ENCODE measurements around the gene MMP20. TPM values are rescaled to one million over a fixed set of nuclear protein-coding genes. Genes with fewer than 3 reads are reported as not detected.
A peak's percentile ranks its signal among the peaks of the same experiment; 100 is the strongest.

The MMP20 gene
- total RNA-seq, 2 donors from 2014 or later: not detected

DNA sequence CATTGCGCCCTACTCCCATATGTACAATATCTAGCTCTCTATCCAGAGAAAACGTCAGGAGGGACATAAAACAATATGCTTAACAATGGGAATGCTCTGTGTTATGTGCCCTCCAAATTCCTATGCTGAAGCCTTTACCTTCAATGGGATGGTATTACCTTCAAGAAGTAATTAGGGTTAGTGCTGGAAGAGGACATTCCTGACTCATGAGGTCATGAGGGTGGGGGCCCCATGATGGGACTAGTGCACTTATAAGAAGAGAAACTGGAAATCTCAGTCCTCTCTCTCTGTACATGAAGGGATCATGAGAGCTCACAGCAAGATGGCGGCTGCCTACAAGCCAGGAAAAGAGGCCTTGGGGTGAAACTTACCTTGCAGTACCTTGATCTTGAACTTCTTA is 20.3 kb downstream of the MMP20 start:
- H3K4me1 Mint-ChIP-seq: peaks cover 24% of the 10 kb centered on the region
- no peak for DNase-seq
- peak overlapping the region; percentile 37 for H3K4me3 ChIP-seq (ENCODE audit: low read length)
- H3K9ac ChIP-seq (ENCODE audit: extremely low read depth, low read length, poor library complexity, severe bottlenecking): no peak overlapping the region
- H3K27me3 ChIP-seq (ENCODE audit: control insufficient read depth, insufficient read depth, low read length, poor library complexity, severe bottlenecking): no peaks in the 10 kb centered on the region
- H3K27ac Mint-ChIP-seq: peak overlapping the region; percentile 65
- no peaks in the 10 kb centered on the region for H3K36me3 Mint-ChIP-seq (ENCODE audit: low read depth)
- no peak overlapping the region for H3K4me3 Mint-ChIP-seq
- WGBS, 2 experiments (ENCODE audit: insufficient coverage in 1 of 2, insufficient read length in 1 of 2): 84 to 86% methylated on average over 2 to 3 of the region's 3 CpGs
- H3K36me3 ChIP-seq (ENCODE audit: control insufficient read depth, insufficient read depth, low read length): no peaks in the 10 kb centered on the region
- peaks cover 10% of the 10 kb centered on the region for H3K4me1 ChIP-seq (ENCODE audit: control insufficient read depth, insufficient read depth, low read length)
- H3K9me3 Mint-ChIP-seq: peaks cover 3% of the 10 kb centered on the region
- no peaks in the 10 kb centered on the region for H3K9me3 ChIP-seq (ENCODE audit: control insufficient read depth, low read length)
- H3K27me3 Mint-ChIP-seq (ENCODE audit: insufficient read depth): no peaks in the 10 kb centered on the region
- H3K27ac ChIP-seq (ENCODE audit: low read depth, low read length): no peak overlapping the region
- TF ChIP-seq, protein P1, sequence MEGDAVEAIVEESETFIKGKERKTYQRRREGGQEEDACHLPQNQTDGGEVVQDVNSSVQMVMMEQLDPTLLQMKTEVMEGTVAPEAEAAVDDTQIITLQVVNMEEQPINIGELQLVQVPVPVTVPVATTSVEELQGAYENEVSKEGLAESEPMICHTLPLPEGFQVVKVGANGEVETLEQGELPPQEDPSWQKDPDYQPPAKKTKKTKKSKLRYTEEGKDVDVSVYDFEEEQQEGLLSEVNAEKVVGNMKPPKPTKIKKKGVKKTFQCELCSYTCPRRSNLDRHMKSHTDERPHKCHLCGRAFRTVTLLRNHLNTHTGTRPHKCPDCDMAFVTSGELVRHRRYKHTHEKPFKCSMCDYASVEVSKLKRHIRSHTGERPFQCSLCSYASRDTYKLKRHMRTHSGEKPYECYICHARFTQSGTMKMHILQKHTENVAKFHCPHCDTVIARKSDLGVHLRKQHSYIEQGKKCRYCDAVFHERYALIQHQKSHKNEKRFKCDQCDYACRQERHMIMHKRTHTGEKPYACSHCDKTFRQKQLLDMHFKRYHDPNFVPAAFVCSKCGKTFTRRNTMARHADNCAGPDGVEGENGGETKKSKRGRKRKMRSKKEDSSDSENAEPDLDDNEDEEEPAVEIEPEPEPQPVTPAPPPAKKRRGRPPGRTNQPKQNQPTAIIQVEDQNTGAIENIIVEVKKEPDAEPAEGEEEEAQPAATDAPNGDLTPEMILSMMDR (conservative IDR thresholded peaks at IDR 0.05): no peak

DNA sequence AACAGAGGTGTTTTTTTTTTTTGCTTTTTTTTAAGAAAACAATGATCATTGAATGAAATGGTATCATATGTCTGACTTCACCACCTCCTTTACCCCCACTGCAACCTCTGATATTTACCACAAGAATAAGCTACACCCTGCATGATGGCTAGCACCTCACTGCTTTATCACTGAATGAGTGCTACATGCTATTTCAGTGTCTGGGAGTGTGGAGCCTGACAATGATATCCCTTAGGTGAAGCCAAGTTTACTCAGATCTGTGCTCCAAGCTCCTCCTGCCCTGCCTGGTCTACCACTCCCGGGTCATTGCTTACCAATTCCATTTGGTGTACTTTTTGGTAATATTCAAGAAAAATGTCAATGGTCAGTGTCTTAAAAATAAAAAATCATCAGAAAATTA is 21.1 kb downstream of the MMP20 start:
- TF ChIP-seq, protein P1 (conservative IDR thresholded peaks at IDR 0.05): no peak
- Histone ChIP-seq H3K4me1 (ENCODE audit: control insufficient read depth, insufficient read depth, low read length) (peaks cover 10% of the 10 kb centered on the region), H3K9ac (ENCODE audit: extremely low read depth, low read length, poor library complexity, severe bottlenecking) (peak overlapping the region; percentile 12), H3K27ac (ENCODE audit: low read depth, low read length) (no peak overlapping the region), H3K36me3 (ENCODE audit: control insufficient read depth, insufficient read depth, low read length) (no peaks in the 10 kb centered on the region), H3K9me3 (ENCODE audit: control insufficient read depth, low read length) (no peaks in the 10 kb centered on the region), H3K4me3 (ENCODE audit: low read length) (no peak overlapping the region), H3K27me3 (ENCODE audit: control insufficient read depth, insufficient read depth, low read length, poor library complexity, severe bottlenecking) (no peaks in the 10 kb centered on the region)
- H3K27ac Mint-ChIP-seq: peak overlapping the region; percentile 72
- 33% methylated on average over 1 of the region's 1 CpG; no CpG with 5 or more reads in 1 of the 2 experiments for WGBS, 2 experiments (ENCODE audit: insufficient coverage in 1 of 2, insufficient read length in 1 of 2)
- peaks cover 26% of the 10 kb centered on the region for H3K4me1 Mint-ChIP-seq
- no peak overlapping the region for H3K4me3 Mint-ChIP-seq
- H3K36me3 Mint-ChIP-seq (ENCODE audit: low read depth): no peaks in the 10 kb centered on the region
- DNase-seq: no peak
- peaks cover 3% of the 10 kb centered on the region for H3K9me3 Mint-ChIP-seq
- H3K27me3 Mint-ChIP-seq (ENCODE audit: insufficient read depth): no peaks in the 10 kb centered on the region

DNA sequence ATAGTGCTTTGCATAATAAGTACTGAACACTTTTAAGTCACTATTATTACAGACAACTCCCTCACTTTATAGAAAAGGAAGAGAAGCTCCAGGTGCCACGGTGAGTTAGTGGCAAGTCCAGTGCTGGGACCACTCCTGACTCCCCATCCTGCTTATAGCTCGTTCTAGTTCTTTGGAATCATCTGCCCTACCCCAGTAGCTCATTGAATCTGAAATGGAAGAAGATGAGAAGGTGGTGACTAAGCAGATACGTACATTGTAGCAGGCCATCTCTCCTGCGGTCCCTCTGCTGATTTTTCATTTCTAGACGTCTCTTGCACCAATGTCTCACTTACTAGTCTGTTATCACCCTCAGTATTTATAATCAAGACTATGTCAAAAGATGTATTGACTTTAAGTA is 21.6 kb downstream of the MMP20 start:
- H3K4me3 ChIP-seq (ENCODE audit: low read length): no peak overlapping the region
- H3K4me1 ChIP-seq (ENCODE audit: control insufficient read depth, insufficient read depth, low read length): peaks cover 10% of the 10 kb centered on the region
- H3K27ac ChIP-seq (ENCODE audit: low read depth, low read length): peak overlapping the region; percentile 52
- Mint-ChIP-seq H3K27ac (peak overlapping the region; percentile 72), H3K4me1 (peaks cover 28% of the 10 kb centered on the region), H3K36me3 (ENCODE audit: low read depth) (no peaks in the 10 kb centered on the region), H3K27me3 (ENCODE audit: insufficient read depth) (no peaks in the 10 kb centered on the region), H3K4me3 (no peak overlapping the region), H3K9me3 (peaks cover 3% of the 10 kb centered on the region)
- H3K9ac ChIP-seq (ENCODE audit: extremely low read depth, low read length, poor library complexity, severe bottlenecking): peak overlapping the region; percentile 12
- no peaks in the 10 kb centered on the region for H3K27me3 ChIP-seq (ENCODE audit: control insufficient read depth, insufficient read depth, low read length, poor library complexity, severe bottlenecking)
- H3K9me3 ChIP-seq (ENCODE audit: control insufficient read depth, low read length): no peaks in the 10 kb centered on the region
- TF ChIP-seq, protein P1 (conservative IDR thresholded peaks at IDR 0.05): no peak
- no peaks in the 10 kb centered on the region for H3K36me3 ChIP-seq (ENCODE audit: control insufficient read depth, insufficient read depth, low read length)
- DNase-seq: no peak
- WGBS, 2 experiments (ENCODE audit: insufficient coverage in 1 of 2, insufficient read length in 1 of 2): 75% methylated on average over 4 of the region's 5 CpGs; no CpG with 5 or more reads in 1 of the 2 experiments

Measured in endodermal cell (in vitro differentiated cells).